Activated CD4-positive, alpha-beta T cell treated with anti-CD3 and anti-CD28 coated beads for 36 hours (primary cell): ENCODE results near the gene TARS2. TPM values are rescaled to one million over a fixed set of nuclear protein-coding genes. Genes with fewer than 3 reads are reported as not detected.

Experiments
- ATAC-seq: fragments of 200-7000 bp; cut with Tn5 transposase; one replicate; pipeline ENCODE4 v1.10.0; 2021; ENCODE audit warnings: mild to moderate bottlenecking, moderate library complexity
- CTCF ChIA-PET: fragments of 350-600 bp; sonication (Branson Sonifier 250); formaldehyde crosslinking; loops from one replicate; lab custom pipeline; 2021; ENCODE audit warnings: antibody characterized with exemption; lab: Charles Lee
- POLR2A ChIA-PET: fragments of 350-600 bp; sonication (Branson Sonifier 250); formaldehyde crosslinking; loops from one replicate; lab custom pipeline; 2021; ENCODE audit warnings: antibody characterized with exemption, inconsistent platforms; lab: Charles Lee
- DNase-seq: peaks from one replicate; pipeline ENCODE4 v3.0.0-alpha.2; 2020
- H3K27ac Mint-ChIP-seq: one replicate; pipeline ENCODE4 v1.8.0; 2021; ENCODE audit warnings: mixed read lengths
- H3K27me3 Mint-ChIP-seq: one replicate; pipeline ENCODE4 v1.8.0; 2021; ENCODE audit warnings: mixed read lengths
- H3K36me3 Mint-ChIP-seq: one replicate; pipeline ENCODE4 v1.8.0; 2021; ENCODE audit warnings: low read depth, mixed read lengths
- H3K4me1 Mint-ChIP-seq: one replicate; pipeline ENCODE4 v1.8.0; 2021; ENCODE audit warnings: mixed read lengths
- H3K4me3 Mint-ChIP-seq: one replicate; pipeline ENCODE4 v1.8.0; 2021; ENCODE audit warnings: mild to moderate bottlenecking, moderate library complexity, mixed read lengths
- H3K9me3 Mint-ChIP-seq: one replicate; pipeline ENCODE4 v1.8.0; 2021; ENCODE audit warnings: low read depth, mixed read lengths
- intact Hi-C, 2 experiments: fragments of 100-400 bp; cut with DNase I in 1 of 2; cut with micrococcal nuclease in 1 of 2; formaldehyde crosslinking; loops; one replicate each; pipeline versions ENCODE4 v1.14.2 to v1.15.1; 2022 to 2024; cut with DNase I, micrococcal nuclease
- total RNA-seq, 2 experiments: library from RNA; stranded (reverse); gene quantifications; one replicate each; pipeline ENCODE4 v1.2.3, GENCODE V29; 2021

TARS2 gene
- total RNA-seq, 2 experiments from 2014 or later, result 43.8 to 58.6 TPM

- ATAC-seq (peak; percentile 11), DNase-seq (peak; percentile 35)
- peak overlapping the region; percentile 80 for H3K4me3 Mint-ChIP-seq
- H3K27ac Mint-ChIP-seq, result peak overlapping the region; percentile 11
- H3K27me3 Mint-ChIP-seq, result no peaks in the 10 kb centered on the region
- peaks cover 10% of the 10 kb centered on the region for H3K4me1 Mint-ChIP-seq
- POLR2A ChIA-PET, result interaction anchor here (0.6 to 1.0 kb wide), 3 partner anchors 63 to 191 kb away, joined by 3 to 4 read pairs (median 3); partner anchors contain the start of gene MCL1
- intact Hi-C loops, result loop anchor here in 1 of 2 experiments (5.0 kb wide), 1 partner anchor 39 kb away; no protein-coding TSS in a partner anchor
- H3K9me3 Mint-ChIP-seq, result no peaks in the 10 kb centered on the region
- H3K36me3 Mint-ChIP-seq, result no peaks in the 10 kb centered on the region
- CTCF ChIA-PET, result interaction anchor here (0.6 to 2.7 kb wide), 9 partner anchors 12 to 568 kb away, joined by 3 to 20 read pairs (median 4); partner anchors contain the start of gene CA14
Measured at GRCh38 chr1:150516050-150516591, 28.9 kb downstream of the TARS2 start.

GRCh38 chr1:150516616-150517015, 29.4 kb downstream of the TARS2 start:
- ChIA-PET CTCF (interaction anchor here (0.6 to 2.7 kb wide), 9 partner anchors 9 to 261 kb away, joined by 3 to 20 read pairs (median 4); partner anchors contain the start of gene CA14), POLR2A (no interaction called here)
- H3K36me3 Mint-ChIP-seq, result no peaks in the 10 kb centered on the region
- no peak for ATAC-seq
- H3K4me1 Mint-ChIP-seq, result peaks cover 10% of the 10 kb centered on the region
- H3K27ac Mint-ChIP-seq, result no peak overlapping the region
- H3K27me3 Mint-ChIP-seq, result no peaks in the 10 kb centered on the region
- H3K9me3 Mint-ChIP-seq, result no peaks in the 10 kb centered on the region
- intact Hi-C loops, result loop anchor here in 1 of 2 experiments (5.0 kb wide), 1 partner anchor 39 kb away; no protein-coding TSS in a partner anchor
- no peak for DNase-seq
- H3K4me3 Mint-ChIP-seq, result peak overlapping the region; percentile 80

GRCh38 chr1:150521196-150521968, 34.2 kb downstream of the TARS2 start:
- no peaks in the 10 kb centered on the region for H3K9me3 Mint-ChIP-seq
- ChIA-PET CTCF (no interaction called here), POLR2A (no interaction called here)
- ATAC-seq, result no peak
- intact Hi-C loops, result no loop called here
- no peak for DNase-seq
- peaks cover 5% of the 10 kb centered on the region for H3K4me1 Mint-ChIP-seq
- H3K4me3 Mint-ChIP-seq, result no peak overlapping the region
- H3K36me3 Mint-ChIP-seq, result no peaks in the 10 kb centered on the region
- H3K27ac Mint-ChIP-seq, result no peak overlapping the region
- no peaks in the 10 kb centered on the region for H3K27me3 Mint-ChIP-seq

DNA sequence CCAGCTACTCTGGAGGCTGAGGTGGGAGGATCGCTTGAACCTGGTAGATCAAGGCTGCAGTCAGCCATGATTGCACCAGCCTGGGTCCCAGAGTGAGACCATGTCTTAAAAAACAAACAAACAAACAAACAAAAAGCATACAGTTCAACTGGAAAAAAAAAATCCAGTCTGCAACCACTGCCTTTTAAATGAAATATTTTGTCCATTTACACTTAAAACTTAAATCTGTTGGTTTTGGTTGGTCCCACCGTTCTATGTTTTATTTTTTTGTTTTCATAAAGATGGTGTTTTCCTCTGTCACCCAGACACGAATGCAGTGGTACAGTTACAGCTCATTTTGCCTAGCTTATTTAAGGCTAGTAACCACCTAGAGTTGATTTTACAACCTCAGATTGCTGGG, 38.1 kb downstream of the TARS2 start:
- H3K27me3 Mint-ChIP-seq, result no peaks in the 10 kb centered on the region
- intact Hi-C loops, result no loop called here
- no peak overlapping the region for H3K4me3 Mint-ChIP-seq
- ATAC-seq (no peak), DNase-seq (no peak)
- no peaks in the 10 kb centered on the region for H3K9me3 Mint-ChIP-seq
- POLR2A ChIA-PET, result no interaction called here
- CTCF ChIA-PET, result interaction anchor here (0.6 to 0.9 kb wide), 3 partner anchors 8 to 448 kb away, joined by 3 to 5 read pairs (median 3); no protein-coding TSS in a partner anchor
- H3K4me1 Mint-ChIP-seq, result no peaks in the 10 kb centered on the region
- H3K36me3 Mint-ChIP-seq, result no peaks in the 10 kb centered on the region
- H3K27ac Mint-ChIP-seq, result no peak overlapping the region

DNA sequence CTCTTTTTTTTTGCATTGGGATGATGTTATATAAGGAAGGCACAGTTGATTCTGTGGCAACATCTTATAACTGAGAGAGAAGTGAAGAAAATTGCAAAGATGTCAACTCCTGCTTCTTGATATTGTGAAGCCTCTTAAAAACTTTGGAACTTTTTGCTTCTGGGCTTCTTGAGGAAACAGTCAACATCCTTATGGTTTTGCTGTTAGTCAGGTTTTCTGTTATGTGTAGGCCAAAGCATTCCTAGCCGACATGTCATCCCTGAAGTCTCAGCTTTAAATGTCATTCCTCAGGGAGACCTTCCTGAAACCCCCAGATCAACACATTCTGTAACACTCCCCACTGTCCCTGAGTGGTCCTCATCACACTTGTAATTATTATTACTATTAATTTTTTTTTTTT, 41.0 kb downstream of the TARS2 start:
- no peaks in the 10 kb centered on the region for H3K36me3 Mint-ChIP-seq
- DNase-seq (no peak), ATAC-seq (no peak)
- ChIA-PET CTCF (interaction anchor here (0.6 to 1.4 kb wide), 2 partner anchors 9 to 12 kb away, joined by 3 to 4 read pairs; partner anchors contain the start of gene FALEC), POLR2A (no interaction called here)
- no peaks in the 10 kb centered on the region for H3K27me3 Mint-ChIP-seq
- intact Hi-C loops, result no loop called here
- H3K4me1 Mint-ChIP-seq, result no peaks in the 10 kb centered on the region
- H3K27ac Mint-ChIP-seq, result no peak overlapping the region
- no peaks in the 10 kb centered on the region for H3K9me3 Mint-ChIP-seq
- no peak overlapping the region for H3K4me3 Mint-ChIP-seq

DNA sequence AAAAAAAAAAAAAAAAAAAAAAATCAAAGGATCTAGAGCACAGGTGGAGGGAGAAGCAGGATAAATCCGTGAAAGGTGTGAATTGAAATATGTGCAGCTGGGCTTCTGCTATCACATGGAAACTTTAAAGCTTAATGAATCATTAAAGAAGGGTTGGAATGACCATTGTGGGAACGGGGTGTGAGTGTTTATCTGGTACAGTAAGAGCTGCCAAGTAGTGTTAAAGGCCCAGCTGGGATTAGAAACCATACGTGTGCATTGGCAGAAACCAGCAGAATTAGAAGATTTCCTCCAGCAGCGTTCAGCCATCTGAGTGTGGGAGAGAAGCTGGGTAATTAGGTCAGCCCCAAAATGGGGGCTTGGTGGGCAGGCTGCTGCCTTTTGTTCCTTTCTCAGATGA, 41.8 kb downstream of the TARS2 start:
- ATAC-seq, result no peak

DNA sequence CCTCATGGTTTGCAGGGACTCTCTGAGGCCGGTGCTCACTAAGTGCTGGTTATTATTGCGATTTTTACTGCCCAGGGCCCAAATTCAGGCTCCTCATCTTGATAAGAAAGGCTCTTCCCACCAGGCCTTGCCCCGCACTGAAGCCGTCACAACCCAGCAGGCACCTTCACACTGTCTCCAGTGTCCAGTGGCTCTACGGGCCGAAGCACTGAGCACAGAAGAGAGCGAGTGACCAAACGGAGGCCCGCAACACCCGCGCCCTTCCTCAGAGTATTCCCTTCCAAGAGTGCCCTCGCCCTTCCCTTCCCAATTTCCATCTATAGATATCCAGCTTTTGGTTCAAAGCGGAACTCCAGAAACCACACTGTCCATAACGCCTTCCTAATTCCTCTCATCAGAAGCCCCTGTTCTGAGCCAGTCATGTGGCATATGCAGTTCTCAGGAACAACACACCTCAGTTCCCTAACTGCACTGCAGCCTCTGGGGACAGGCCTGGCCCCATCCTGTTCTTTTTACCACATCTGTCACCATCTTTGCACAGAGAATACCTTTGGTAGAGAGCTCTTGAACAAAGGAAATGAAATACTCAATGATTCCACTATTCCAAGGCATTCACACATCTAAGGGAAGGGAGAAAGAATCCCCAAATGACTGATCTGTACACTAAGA, 43.4 kb downstream of the TARS2 start:
- Mint-ChIP-seq H3K27me3 (no peaks in the 10 kb centered on the region), H3K27ac (no peak overlapping the region), H3K4me1 (no peaks in the 10 kb centered on the region), H3K4me3 (no peak overlapping the region), H3K36me3 (no peaks in the 10 kb centered on the region), H3K9me3 (no peaks in the 10 kb centered on the region)
- DNase-seq (no peak), ATAC-seq (no peak)
- ChIA-PET CTCF (interaction anchor here (0.9 to 1.2 kb wide), 2 partner anchors 14 to 475 kb away, joined by 3 to 5 read pairs; no protein-coding TSS in a partner anchor), POLR2A (no interaction called here)
- intact Hi-C loops, result loop anchor here in 1 of 2 experiments (10.0 kb wide), 1 partner anchor 276 kb away; the partner anchor contains the start of gene CA14

More for the DNA sequence above, 41.8 kb downstream of the TARS2 start:
- intact Hi-C loops, result no loop called here
- Mint-ChIP-seq H3K36me3 (no peaks in the 10 kb centered on the region), H3K27ac (no peak overlapping the region), H3K4me3 (no peak overlapping the region), H3K4me1 (no peaks in the 10 kb centered on the region), H3K9me3 (no peaks in the 10 kb centered on the region), H3K27me3 (no peaks in the 10 kb centered on the region)
- no peak for DNase-seq
- POLR2A ChIA-PET, result no interaction called here
- CTCF ChIA-PET, result interaction anchor here (1.1 to 1.4 kb wide), 2 partner anchors 13 to 65 kb away, joined by 3 to 4 read pairs; partner anchors contain the start of gene FALEC

DNA sequence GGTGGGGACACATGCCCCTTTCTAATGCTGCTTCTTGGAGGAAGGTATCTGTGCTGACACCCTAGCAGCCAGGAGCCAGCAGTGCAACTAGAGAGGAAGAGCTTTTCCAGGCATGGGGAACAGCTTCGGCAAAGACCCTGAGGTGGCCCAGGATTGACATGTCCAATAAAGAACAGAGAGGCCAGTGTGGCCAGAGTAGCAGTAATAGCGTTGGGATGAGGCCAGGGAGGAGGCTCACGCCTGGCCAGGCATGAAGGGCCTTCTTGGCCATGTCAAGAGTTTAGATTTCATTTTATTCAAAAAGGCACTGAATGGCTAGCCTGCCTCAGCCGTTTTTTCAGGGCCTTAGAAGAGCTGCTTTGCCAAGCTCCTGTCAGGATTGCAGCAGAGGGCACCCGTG, 45.6 kb downstream of the TARS2 start:
- Mint-ChIP-seq H3K4me1 (no peaks in the 10 kb centered on the region), H3K27ac (no peak overlapping the region), H3K27me3 (no peaks in the 10 kb centered on the region), H3K36me3 (no peaks in the 10 kb centered on the region), H3K9me3 (no peaks in the 10 kb centered on the region), H3K4me3 (no peak overlapping the region)
- POLR2A ChIA-PET, result interaction anchor here (0.5 to 0.7 kb wide), 3 partner anchors 111 to 223 kb away, joined by 3 to 5 read pairs (median 3); no protein-coding TSS in a partner anchor
- no peak for DNase-seq
- ATAC-seq, result no peak
- CTCF ChIA-PET, result interaction anchor here (0.6 to 2.1 kb wide), 15 partner anchors 14 to 502 kb away, joined by 3 to 16 read pairs (median 4); partner anchors contain the start of gene FALEC
- intact Hi-C loops, result loop anchor here (1.0 to 10.0 kb wide), 3 partner anchors 69 to 278 kb away; partner anchors contain the start of gene CA14 (in 1 of the 2)

DNA sequence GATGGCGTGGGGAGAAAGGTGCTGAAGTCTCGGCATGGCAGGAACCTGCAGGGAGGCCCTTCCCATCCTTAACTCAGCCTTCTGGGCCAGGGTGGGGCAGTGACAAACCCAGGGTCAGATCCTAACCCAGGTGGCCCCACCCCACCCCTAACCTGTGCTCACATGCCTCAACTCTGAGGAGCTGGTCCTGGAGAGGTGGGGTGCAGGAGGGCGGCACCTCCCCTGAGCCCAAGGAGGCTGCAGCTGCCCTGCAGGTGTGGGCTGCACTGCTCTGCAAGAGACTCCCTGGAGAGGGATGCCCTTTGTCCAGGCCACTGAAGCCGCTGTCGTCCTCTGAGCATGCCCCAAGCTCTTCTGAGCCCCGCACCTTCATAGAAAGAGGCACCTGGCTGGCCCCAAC, 46.8 kb downstream of the TARS2 start:
- intact Hi-C loops, result loop anchor here in 1 of 2 experiments (10.0 kb wide), 1 partner anchor 279 kb away; the partner anchor contains the start of gene CA14
- Mint-ChIP-seq H3K27ac (no peak overlapping the region), H3K36me3 (no peaks in the 10 kb centered on the region), H3K27me3 (no peaks in the 10 kb centered on the region), H3K9me3 (no peaks in the 10 kb centered on the region), H3K4me1 (no peaks in the 10 kb centered on the region), H3K4me3 (no peak overlapping the region)
- CTCF ChIA-PET, result interaction anchor here (0.7 to 2.0 kb wide), 3 partner anchors 41 to 120 kb away, joined by 3 to 7 read pairs (median 3); no protein-coding TSS in a partner anchor
- DNase-seq, result no peak
- POLR2A ChIA-PET, result no interaction called here
- no peak for ATAC-seq

- H3K9me3 Mint-ChIP-seq, result no peaks in the 10 kb centered on the region
- DNase-seq (no peak), ATAC-seq (no peak)
- H3K4me1 Mint-ChIP-seq, result no peaks in the 10 kb centered on the region
- H3K4me3 Mint-ChIP-seq, result no peak overlapping the region
- H3K36me3 Mint-ChIP-seq, result no peaks in the 10 kb centered on the region
- POLR2A ChIA-PET, result interaction anchor here (0.6 kb wide), 1 partner anchor 45 kb away, joined by 4 read pairs; no protein-coding TSS in a partner anchor
- intact Hi-C loops, result loop anchor here in 1 of 2 experiments (10.0 kb wide), 1 partner anchor 281 kb away; the partner anchor contains the start of gene CA14
- CTCF ChIA-PET, result interaction anchor here (0.7 to 1.5 kb wide), 2 partner anchors 24 to 130 kb away, joined by 3 to 5 read pairs; no protein-coding TSS in a partner anchor
- no peaks in the 10 kb centered on the region for H3K27me3 Mint-ChIP-seq
- no peak overlapping the region for H3K27ac Mint-ChIP-seq
Measured at GRCh38 chr1:150535511-150536287, 48.5 kb downstream of the TARS2 start.
